ENCODE measurements around the gene LCLAT1.
"Not testable (repeated sequence)": the region's sequence is repeated elsewhere in the genome, so short reads cannot be mapped to it uniquely, and the experiment has no call there.

LCLAT1 gene

DNA sequence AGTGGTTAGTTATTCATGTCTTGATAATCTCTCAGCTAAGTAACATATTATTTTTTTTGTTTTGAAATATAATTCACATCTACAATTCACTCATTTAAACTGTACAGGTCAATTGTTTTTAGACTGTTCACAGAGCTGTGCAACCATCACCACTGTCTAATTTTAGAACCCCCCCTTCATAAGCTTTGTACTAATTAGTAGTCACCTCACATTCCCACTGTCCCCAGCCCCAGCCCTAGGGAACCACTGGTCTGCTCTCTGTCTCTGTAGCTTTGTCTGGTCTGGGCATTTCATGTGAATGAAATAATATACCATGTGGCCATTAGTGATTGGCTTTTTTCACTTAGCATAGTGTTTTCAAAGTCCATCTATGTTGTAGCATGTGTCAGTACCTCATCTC, 55.3 kb downstream of the LCLAT1 start:
- H3K4me3 ChIP-seq (ENCODE audit: low read depth, low read length), result no peak overlapping the region
- POLR2A ChIA-PET, result no interaction called here
- TF ChIP-seq, protein P1, sequence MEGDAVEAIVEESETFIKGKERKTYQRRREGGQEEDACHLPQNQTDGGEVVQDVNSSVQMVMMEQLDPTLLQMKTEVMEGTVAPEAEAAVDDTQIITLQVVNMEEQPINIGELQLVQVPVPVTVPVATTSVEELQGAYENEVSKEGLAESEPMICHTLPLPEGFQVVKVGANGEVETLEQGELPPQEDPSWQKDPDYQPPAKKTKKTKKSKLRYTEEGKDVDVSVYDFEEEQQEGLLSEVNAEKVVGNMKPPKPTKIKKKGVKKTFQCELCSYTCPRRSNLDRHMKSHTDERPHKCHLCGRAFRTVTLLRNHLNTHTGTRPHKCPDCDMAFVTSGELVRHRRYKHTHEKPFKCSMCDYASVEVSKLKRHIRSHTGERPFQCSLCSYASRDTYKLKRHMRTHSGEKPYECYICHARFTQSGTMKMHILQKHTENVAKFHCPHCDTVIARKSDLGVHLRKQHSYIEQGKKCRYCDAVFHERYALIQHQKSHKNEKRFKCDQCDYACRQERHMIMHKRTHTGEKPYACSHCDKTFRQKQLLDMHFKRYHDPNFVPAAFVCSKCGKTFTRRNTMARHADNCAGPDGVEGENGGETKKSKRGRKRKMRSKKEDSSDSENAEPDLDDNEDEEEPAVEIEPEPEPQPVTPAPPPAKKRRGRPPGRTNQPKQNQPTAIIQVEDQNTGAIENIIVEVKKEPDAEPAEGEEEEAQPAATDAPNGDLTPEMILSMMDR (IDR thresholded peaks at IDR 0.05; ENCODE audit: insufficient read depth, low read length, missing control alignments), result no peak
- CTCF ChIA-PET, result interaction anchor here (0.8 to 0.9 kb wide), 2 partner anchors 202 to 293 kb away, joined by 3 read pairs; no protein-coding TSS in a partner anchor
- DNase-seq (ENCODE audit: low read depth, low spot score), result no peak

DNA sequence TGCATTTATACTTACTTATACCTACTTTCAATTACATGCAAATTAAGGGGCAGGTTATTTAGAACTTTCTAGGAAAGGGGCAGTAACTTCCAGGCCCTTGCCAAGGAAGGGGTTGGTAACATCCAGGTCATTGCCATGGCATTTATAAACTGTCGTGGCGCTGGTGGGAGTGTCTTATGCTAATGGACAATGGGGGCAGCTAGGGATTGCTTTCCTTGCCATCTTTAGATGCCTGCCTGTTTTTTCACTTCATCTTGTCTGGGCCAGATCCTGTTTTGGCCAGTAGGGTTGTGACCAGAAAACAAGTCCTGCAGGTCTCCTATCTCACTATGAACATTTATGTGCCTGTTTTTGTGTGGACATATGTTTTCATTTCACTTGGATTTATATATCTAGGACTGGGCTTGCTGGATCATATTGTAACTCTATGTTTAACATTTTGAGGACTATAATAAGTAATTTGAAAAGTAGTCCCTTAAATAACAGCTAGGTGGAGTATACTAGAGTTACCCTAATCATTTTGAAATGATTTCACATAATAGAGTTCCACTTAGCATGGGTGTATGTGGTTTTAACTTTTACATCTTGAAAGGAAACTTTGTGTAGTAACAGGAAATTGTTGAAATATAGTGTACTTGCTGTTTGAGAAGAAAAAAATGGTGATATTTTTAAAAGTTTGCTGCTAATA, 56.1 kb downstream of the LCLAT1 start:
- POLR2A ChIA-PET, result no interaction called here
- no peak for DNase-seq (ENCODE audit: low read depth, low spot score)
- TF ChIP-seq, protein P1 (IDR thresholded peaks at IDR 0.05; ENCODE audit: insufficient read depth, low read length, missing control alignments), result no peak
- H3K4me3 ChIP-seq (ENCODE audit: low read depth, low read length), result no peak overlapping the region
- CTCF ChIA-PET, result interaction anchor here (0.8 to 3.5 kb wide), 6 partner anchors 10 to 355 kb away, joined by 3 to 14 read pairs (median 4); no protein-coding TSS in a partner anchor

DNA sequence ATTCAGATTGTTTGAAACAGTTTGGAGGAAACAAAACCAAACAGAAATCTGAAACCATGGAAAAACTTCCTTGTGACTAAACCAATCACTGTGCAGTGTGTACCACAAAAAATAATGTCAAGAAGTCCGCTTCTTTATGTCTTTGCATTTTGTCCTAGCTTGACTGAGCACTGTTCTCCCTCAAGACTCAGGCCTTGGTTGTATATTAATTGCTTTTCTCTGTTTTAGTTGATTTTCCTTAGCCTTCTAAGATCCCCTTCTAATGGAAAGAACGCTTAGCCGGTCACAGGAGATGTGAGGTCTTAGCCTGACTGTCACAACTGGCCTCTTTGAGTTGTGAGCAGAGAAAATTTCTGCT, 56.6 kb downstream of the LCLAT1 start:
- ChIA-PET CTCF (interaction anchor here (1.2 to 3.5 kb wide), 5 partner anchors 11 to 356 kb away, joined by 3 to 14 read pairs (median 4); no protein-coding TSS in a partner anchor), POLR2A (no interaction called here)
- TF ChIP-seq, protein P1 (IDR thresholded peaks at IDR 0.05; ENCODE audit: insufficient read depth, low read length, missing control alignments), result no peak
- DNase-seq (ENCODE audit: low read depth, low spot score), result no peak
- no peak overlapping the region for H3K4me3 ChIP-seq (ENCODE audit: low read depth, low read length)

DNA sequence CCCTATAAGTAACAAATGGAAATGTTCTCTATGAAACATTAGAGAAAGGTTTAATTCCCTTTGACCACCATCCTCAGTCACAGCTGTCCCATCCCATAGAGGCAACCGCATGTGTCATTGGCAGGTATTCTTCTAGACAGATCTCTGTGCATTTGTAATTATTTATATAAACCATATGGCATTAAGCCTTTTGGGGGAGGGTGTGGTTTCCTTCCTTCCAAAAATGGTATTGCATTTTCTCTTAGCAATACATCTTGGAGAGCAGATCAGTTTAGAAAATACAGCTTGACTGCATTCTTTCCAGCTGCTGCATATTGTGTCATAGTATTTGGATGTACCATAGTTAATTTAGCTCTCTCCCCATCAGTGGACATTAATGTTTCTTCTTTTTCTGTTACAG, 57.7 kb downstream of the LCLAT1 start:
- ChIA-PET CTCF (interaction anchor here (1.3 to 3.5 kb wide), 4 partner anchors 12 to 202 kb away, joined by 3 to 14 read pairs (median 4); no protein-coding TSS in a partner anchor), POLR2A (no interaction called here)
- TF ChIP-seq, protein P1 (IDR thresholded peaks at IDR 0.05; ENCODE audit: insufficient read depth, low read length, missing control alignments), result no peak
- DNase-seq (ENCODE audit: low read depth, low spot score), result no peak
- H3K4me3 ChIP-seq (ENCODE audit: low read depth, low read length), result no peak overlapping the region

DNA sequence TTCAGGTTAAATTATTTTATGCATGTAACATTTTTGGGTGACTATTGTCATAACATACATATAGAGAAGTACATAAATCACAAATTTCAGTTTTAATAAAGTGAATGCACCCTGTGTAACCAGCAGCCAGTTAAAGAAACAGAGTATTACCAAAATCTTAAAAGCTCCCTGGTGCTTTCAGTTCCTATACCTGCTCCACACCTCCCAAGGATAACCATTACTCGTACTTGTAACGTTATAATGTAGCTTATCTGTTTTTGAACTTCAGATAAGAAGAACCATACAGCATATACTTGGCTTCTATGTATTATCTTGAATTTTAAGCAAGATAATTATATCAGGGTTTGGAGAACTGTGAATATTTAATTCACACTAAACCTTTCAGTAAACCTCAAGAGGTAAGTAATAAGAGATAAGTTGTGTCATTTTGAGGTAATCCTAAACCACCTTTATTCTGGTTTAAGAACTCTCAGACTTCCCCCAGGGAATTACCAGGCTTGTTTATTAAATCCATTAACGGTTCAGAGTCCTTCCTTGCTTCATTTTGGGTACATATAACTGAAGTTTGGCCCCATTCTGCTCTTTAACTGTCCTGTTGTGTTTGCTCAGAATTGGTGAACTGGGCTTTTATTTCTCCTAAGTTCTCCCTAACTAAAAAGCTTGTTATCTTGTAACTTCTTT, 58.6 kb downstream of the LCLAT1 start:
- TF ChIP-seq, protein P1 (IDR thresholded peaks at IDR 0.05; ENCODE audit: insufficient read depth, low read length, missing control alignments), result no peak
- no peak overlapping the region for H3K4me3 ChIP-seq (ENCODE audit: low read depth, low read length)
- no peak for DNase-seq (ENCODE audit: low read depth, low spot score)
- POLR2A ChIA-PET, result no interaction called here
- CTCF ChIA-PET, result interaction anchor here (1.6 to 3.5 kb wide), 4 partner anchors 12 to 341 kb away, joined by 4 to 14 read pairs (median 5); no protein-coding TSS in a partner anchor

DNA sequence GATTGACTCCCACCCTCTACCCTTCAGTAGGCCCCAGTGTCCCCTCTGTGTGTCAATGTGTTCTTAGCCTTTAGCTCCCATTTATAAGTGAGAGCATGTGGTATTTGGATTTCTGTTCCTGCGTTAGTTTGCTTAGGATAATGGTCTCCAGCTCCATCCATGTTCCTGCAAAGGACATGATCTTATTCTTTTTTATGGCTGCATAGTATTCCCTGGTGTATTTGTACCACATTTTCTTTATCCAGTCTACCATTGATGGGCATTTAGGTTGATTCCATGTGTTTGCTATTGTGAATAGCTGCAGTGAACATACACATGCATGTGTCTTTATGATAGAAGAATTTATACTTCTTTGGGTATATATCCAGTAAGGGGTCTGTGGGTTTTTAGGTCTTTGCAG, 60.4 kb downstream of the LCLAT1 start:
- DNase-seq (ENCODE audit: low read depth, low spot score); POLR2A ChIA-PET; H3K4me3 ChIP-seq (ENCODE audit: low read depth, low read length): not testable (repeated sequence)
- CTCF ChIA-PET, result interaction anchor here (1.7 kb wide), 1 partner anchor 343 kb away, joined by 5 read pairs; no protein-coding TSS in a partner anchor

Measured in AG04449 (cell line).